ENCODE measurements around the gene CASZ1. TPM values are rescaled to one million over a fixed set of nuclear protein-coding genes. Genes with fewer than 3 reads are reported as not detected.

CASZ1 gene
- total and polyA plus RNA-seq, 10 of the 15 experiments (the other 5 are each of a cell fraction or from before 2014, with no cell fraction given): 0.52 to 9.8 (median 3.7) TPM

DNA sequence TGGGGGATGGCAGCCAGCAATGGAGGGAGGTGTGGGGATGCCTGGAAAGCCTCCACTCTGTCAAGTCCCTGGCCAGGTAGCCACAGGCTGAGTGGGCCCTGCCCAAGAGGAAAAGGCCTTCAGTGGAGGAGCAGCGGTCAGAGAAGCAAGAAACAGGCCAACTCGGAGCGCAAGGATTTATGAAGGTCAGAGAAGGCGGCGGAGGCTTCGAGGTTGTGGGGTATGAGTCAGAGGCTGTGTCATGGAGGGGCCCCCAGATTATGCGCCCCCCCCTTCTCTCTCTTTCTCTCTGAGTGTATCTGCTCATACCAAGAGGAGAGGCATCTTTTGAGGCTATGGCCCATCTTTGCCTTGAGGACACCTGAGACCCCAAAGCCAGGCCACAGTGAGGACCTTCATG lies 99.5 kb downstream of the CASZ1 start:
- in situ Hi-C loops (cut with MboI): no loop called here
- BruUV-seq (replicated peaks): no TSS peak
- CTCF ChIA-PET: no interaction called here

More for the DNA sequence above, 99.5 kb downstream of the CASZ1 start:
- H3K27me3 ChIP-seq (replicated peaks in 1 of 2; ENCODE audit: control insufficient read depth in 2 of 2, insufficient read depth in 2 of 2, low read length in 1 of 2): no peaks in the 10 kb centered on the region; a peak in 2 of 4 replicates
- 74% methylated on average over 7 of the region's 7 CpGs for WGBS (ENCODE audit: insufficient coverage, insufficient replicate concordance, low lambda C conversion rate, missing lambda C conversion rate)
- H3K79me2 ChIP-seq (ENCODE audit: control insufficient read depth, insufficient read depth, low read length): peaks cover 8% of the 10 kb centered on the region
- H4K20me1 ChIP-seq (ENCODE audit: control insufficient read depth, insufficient read depth): no peaks in the 10 kb centered on the region
- no peaks in the 10 kb centered on the region for H3K36me3 ChIP-seq (ENCODE audit: control insufficient read depth in 2 of 2, insufficient read depth in 2 of 2, low read length in 1 of 2)
- H3K9ac ChIP-seq (ENCODE audit: control insufficient read depth, insufficient read depth, low read length): no peak overlapping the region
- H3K4me3 ChIP-seq: no peak overlapping the region
- no peak for DNase-seq (ENCODE audit: low read depth, low spot score)
- ChIA-PET POLR2A (no interaction called here), RAD21 (ENCODE audit: unreplicated experiment) (no interaction called here), SMC1A (ENCODE audit: uncharacterized antibody, unreplicated experiment) (no interaction called here)
- TF ChIP-seq, protein P1, sequence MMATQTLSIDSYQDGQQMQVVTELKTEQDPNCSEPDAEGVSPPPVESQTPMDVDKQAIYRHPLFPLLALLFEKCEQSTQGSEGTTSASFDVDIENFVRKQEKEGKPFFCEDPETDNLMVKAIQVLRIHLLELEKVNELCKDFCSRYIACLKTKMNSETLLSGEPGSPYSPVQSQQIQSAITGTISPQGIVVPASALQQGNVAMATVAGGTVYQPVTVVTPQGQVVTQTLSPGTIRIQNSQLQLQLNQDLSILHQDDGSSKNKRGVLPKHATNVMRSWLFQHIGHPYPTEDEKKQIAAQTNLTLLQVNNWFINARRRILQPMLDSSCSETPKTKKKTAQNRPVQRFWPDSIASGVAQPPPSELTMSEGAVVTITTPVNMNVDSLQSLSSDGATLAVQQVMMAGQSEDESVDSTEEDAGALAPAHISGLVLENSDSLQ (IDR thresholded peaks at IDR 0.05): no peak
- TF ChIP-seq RELA (IDR thresholded peaks at IDR 0.05; ENCODE audit: borderline replicate concordance, partially characterized antibody) (no peak), NR2C2 (IDR thresholded peaks at IDR 0.05; ENCODE audit: borderline replicate concordance, control insufficient read depth, insufficient read length, low read depth) (no peak), YY1 (IDR thresholded peaks at IDR 0.05; ENCODE audit: low read depth, low read length) (no peak), ZNF622 (IDR thresholded peaks at IDR 0.05) (no peak), NFXL1 (IDR thresholded peaks at IDR 0.05; ENCODE audit: borderline replicate concordance) (no peak), IRF4 (IDR thresholded peaks at IDR 0.05; ENCODE audit: low read depth, low read length) (no peak), ZBED1 (IDR thresholded peaks at IDR 0.05; ENCODE audit: borderline replicate concordance) (no peak), ETV6 (conservative IDR thresholded peaks at IDR 0.05 in 1 of 2, IDR thresholded peaks at IDR 0.05 in 1 of 2; ENCODE audit: borderline replicate concordance in 1 of 2, low read depth in 1 of 2) (no peak), NR2F1 (conservative IDR thresholded peaks at IDR 0.05) (no peak), RCOR1 (conservative IDR thresholded peaks at IDR 0.05; ENCODE audit: low read depth, low read length) (no peak), JUND (IDR thresholded peaks at IDR 0.05; ENCODE audit: low read depth, low read length) (no peak), TAF1 (IDR thresholded peaks at IDR 0.05; ENCODE audit: borderline replicate concordance, low read depth, low read length) (no peak), PAX5 (IDR thresholded peaks at IDR 0.05; ENCODE audit: borderline replicate concordance, low read depth, low read length) (no peak), NBN (IDR thresholded peaks at IDR 0.05) (no peak), KAT2A (conservative IDR thresholded peaks at IDR 0.05; ENCODE audit: control insufficient read depth, low read depth, low read length) (no peak), MYC (IDR thresholded peaks at IDR 0.05; ENCODE audit: insufficient read depth, insufficient read length, insufficient replicate concordance, low read length, severe bottlenecking) (no peak), YBX1 (IDR thresholded peaks at IDR 0.05) (no peak)
- TF ChIP-seq, protein P2, sequence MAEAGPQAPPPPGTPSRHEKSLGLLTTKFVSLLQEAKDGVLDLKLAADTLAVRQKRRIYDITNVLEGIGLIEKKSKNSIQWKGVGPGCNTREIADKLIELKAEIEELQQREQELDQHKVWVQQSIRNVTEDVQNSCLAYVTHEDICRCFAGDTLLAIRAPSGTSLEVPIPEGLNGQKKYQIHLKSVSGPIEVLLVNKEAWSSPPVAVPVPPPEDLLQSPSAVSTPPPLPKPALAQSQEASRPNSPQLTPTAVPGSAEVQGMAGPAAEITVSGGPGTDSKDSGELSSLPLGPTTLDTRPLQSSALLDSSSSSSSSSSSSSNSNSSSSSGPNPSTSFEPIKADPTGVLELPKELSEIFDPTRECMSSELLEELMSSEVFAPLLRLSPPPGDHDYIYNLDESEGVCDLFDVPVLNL (IDR thresholded peaks at IDR 0.05; ENCODE audit: low read depth, low read length): no peak
- TF ChIP-seq, protein P3, sequence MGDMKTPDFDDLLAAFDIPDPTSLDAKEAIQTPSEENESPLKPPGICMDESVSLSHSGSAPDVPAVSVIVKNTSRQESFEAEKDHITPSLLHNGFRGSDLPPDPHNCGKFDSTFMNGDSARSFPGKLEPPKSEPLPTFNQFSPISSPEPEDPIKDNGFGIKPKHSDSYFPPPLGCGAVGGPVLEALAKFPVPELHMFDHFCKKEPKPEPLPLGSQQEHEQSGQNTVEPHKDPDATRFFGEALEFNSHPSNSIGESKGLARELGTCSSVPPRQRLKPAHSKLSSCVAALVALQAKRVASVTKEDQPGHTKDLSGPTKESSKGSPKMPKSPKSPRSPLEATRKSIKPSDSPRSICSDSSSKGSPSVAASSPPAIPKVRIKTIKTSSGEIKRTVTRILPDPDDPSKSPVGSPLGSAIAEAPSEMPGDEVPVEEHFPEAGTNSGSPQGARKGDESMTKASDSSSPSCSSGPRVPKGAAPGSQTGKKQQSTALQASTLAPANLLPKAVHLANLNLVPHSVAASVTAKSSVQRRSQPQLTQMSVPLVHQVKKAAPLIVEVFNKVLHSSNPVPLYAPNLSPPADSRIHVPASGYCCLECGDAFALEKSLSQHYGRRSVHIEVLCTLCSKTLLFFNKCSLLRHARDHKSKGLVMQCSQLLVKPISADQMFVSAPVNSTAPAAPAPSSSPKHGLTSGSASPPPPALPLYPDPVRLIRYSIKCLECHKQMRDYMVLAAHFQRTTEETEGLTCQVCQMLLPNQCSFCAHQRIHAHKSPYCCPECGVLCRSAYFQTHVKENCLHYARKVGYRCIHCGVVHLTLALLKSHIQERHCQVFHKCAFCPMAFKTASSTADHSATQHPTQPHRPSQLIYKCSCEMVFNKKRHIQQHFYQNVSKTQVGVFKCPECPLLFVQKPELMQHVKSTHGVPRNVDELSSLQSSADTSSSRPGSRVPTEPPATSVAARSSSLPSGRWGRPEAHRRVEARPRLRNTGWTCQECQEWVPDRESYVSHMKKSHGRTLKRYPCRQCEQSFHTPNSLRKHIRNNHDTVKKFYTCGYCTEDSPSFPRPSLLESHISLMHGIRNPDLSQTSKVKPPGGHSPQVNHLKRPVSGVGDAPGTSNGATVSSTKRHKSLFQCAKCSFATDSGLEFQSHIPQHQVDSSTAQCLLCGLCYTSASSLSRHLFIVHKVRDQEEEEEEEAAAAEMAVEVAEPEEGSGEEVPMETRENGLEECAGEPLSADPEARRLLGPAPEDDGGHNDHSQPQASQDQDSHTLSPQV (IDR thresholded peaks at IDR 0.05): no peak
- ATAC-seq: no peak
- peaks cover 12% of the 10 kb centered on the region for H3K4me1 ChIP-seq (ENCODE audit: control insufficient read depth, insufficient read depth, low read length)
- FAIRE-seq: no peak
- H3K9me3 ChIP-seq (replicated peaks; ENCODE audit: control insufficient read depth, insufficient read depth, low read length): no peaks in the 10 kb centered on the region
- H3K4me2 ChIP-seq (ENCODE audit: control insufficient read depth, insufficient read depth): no peak overlapping the region
- no peak overlapping the region for H3K27ac ChIP-seq (ENCODE audit: control insufficient read depth, insufficient read depth)
- H2AFZ ChIP-seq (ENCODE audit: control insufficient read depth, low read depth, low read length): no peak overlapping the region
- intact Hi-C loops (cut with micrococcal nuclease; ENCODE audit: unreplicated experiment): no loop called here
